HepG2 (cell line): Measurements from ENCODE around the gene DIP2C. TPM values are rescaled to one million over a fixed set of nuclear protein-coding genes. Genes with fewer than 3 reads are reported as not detected.

Source experiments
- ATAC-seq: fragments of 200-7000 bp; cut with Tn5 transposase; 3 replicates; pipeline ENCODE4 v1.9.1; 2020; ENCODE audit warnings: mild to moderate bottlenecking, moderate library complexity
- BruUV-seq: library from RNA; stranded (reverse); fragments of 400-500 nt; replicated peaks from 2 replicates; lab custom pipeline; 2021; lab: Mats Ljungman, UMichigan
- CTCF ChIA-PET: fragments of 300-600 bp; formaldehyde crosslinking; extraction: SDS; loops from one replicate; lab custom pipeline; 2021; ENCODE audit warnings: low total read pairs, inconsistent platforms, low intra/inter-chr PET ratio; lab: Yijun Ruan, JAX
- POLR2A ChIA-PET: fragments of 350-600 bp; sonication (Branson Sonifier 250); formaldehyde crosslinking; loops from one replicate; lab custom pipeline; 2020; ENCODE audit warnings: antibody characterized with exemption, inconsistent platforms; lab: Yijun Ruan, JAX
- DNase-seq: peaks from one replicate; pipeline ENCODE4 v3.0.0-alpha.2; 2015; ENCODE audit warnings: low spot score
- FAIRE-seq: peaks from 3 replicates; lab custom pipeline; 2011; peaks lifted over from hg19 to GRCh38; lab: Jason Lieb, UNC
- H2AFZ ChIP-seq: one replicate; pipeline ENCODE4 v1.6.1; 2011; ENCODE audit warnings: low read length, inconsistent platforms
- H3K27ac ChIP-seq: fragments of 300-600 bp; 3 replicates; pipeline ENCODE4 v1.8.0; 2011; ENCODE audit warnings: mixed run types, mild to moderate bottlenecking, mixed read lengths, low read length, inconsistent platforms; ENCODE audit not compliant: insufficient read depth; ENCODE audit errors: extremely low read length
- H3K27me3 ChIP-seq, 2 experiments: fragments of 200-600 bp in 1 of 2; 2 replicates in 1 of 2; 3 replicates in 1 of 2; pipeline versions ENCODE4 v1.6.0 to v1.8.0; 2011; ENCODE audit warnings: low read length in 2 of 2, mild to moderate bottlenecking in 2 of 2, moderate library complexity in 2 of 2, inconsistent platforms in 1 of 2; ENCODE audit not compliant: insufficient read depth in 2 of 2, control insufficient read depth in 1 of 2
- H3K36me3 ChIP-seq, 2 experiments: fragments of 200-600 bp in 1 of 2; replicated peaks in 1 of 2; 2 replicates in 1 of 2; 3 replicates in 1 of 2; pipeline versions ENCODE4 v1.5.1 to v1.8.0; 2011; ENCODE audit warnings: low read length in 2 of 2, inconsistent platforms in 1 of 2; ENCODE audit not compliant: insufficient read depth in 2 of 2, control insufficient read depth in 1 of 2
- H3K4me1 ChIP-seq: 2 replicates; pipeline ENCODE4 v1.5.1; 2012; ENCODE audit warnings: low read length, inconsistent platforms; ENCODE audit not compliant: insufficient read depth
- H3K4me2 ChIP-seq: 2 replicates; pipeline ENCODE4 v1.6.0; 2011; ENCODE audit warnings: low read depth, low read length, inconsistent platforms
- H3K4me3 ChIP-seq, 3 experiments: fragments of 200-600 bp in 1 of 3; sonication (generic), shearing (Covaris generic) in 1 of 3; replicated peaks in 1 of 3; 2 replicates each; pipeline ENCODE4 v1.5.1; 2011 to 2016; ENCODE audit warnings: low read length in 3 of 3, inconsistent platforms in 2 of 3, low read depth in 2 of 3, mild to moderate bottlenecking in 2 of 3, control low read depth in 1 of 3, mixed read lengths in 1 of 3; ENCODE audit not compliant: insufficient read depth in 1 of 3
- H3K79me2 ChIP-seq: one replicate; pipeline ENCODE4 v1.6.1; 2011; ENCODE audit warnings: low read length, inconsistent platforms; ENCODE audit not compliant: insufficient read depth
- H3K9ac ChIP-seq: 2 replicates; pipeline ENCODE4 v1.6.0; 2011; ENCODE audit warnings: mild to moderate bottlenecking, low read depth, low read length, inconsistent platforms; ENCODE audit not compliant: insufficient read depth
- H3K9me3 ChIP-seq: 2 replicates; pipeline ENCODE4 v1.5.1; 2012; ENCODE audit warnings: mild to moderate bottlenecking, low read length
- H4K20me1 ChIP-seq: 2 replicates; pipeline ENCODE4 v1.6.0; 2011; ENCODE audit warnings: inconsistent platforms, mild to moderate bottlenecking, low read length, moderate library complexity; ENCODE audit not compliant: insufficient read depth
- ASH2L ChIP-seq: fragments of 300-600, 200-600 bp; sonication (generic); IDR thresholded peaks from 2 replicates; pipeline ENCODE4 v1.7.0; 2017; ENCODE audit warnings: low read depth, mild to moderate bottlenecking, moderate library complexity, mixed read lengths, low read length; ENCODE audit not compliant: insufficient read length
- IKZF5 ChIP-seq: IDR thresholded peaks from 2 replicates; pipeline ENCODE4 v1.6.1; 2018; ENCODE audit warnings: missing genetic modification reagents, mild to moderate bottlenecking, missing compliant biosample characterization
- KAT8 ChIP-seq: IDR thresholded peaks from 2 replicates; pipeline ENCODE4 v1.6.1; 2016; ENCODE audit warnings: missing genetic modification reagents, missing compliant biosample characterization
- KLF16 ChIP-seq, 2 experiments: sonication (generic) in 1 of 2; formaldehyde crosslinking in 1 of 2; IDR thresholded peaks; 2 replicates each; pipeline versions ENCODE4 v1.6.1 to v1.8.0; 2016 to 2023; ENCODE audit warnings: missing genetic modification reagents in 2 of 2, missing compliant biosample characterization in 1 of 2
- NFIC ChIP-seq: IDR thresholded peaks from 2 replicates; pipeline ENCODE4 v1.6.1; 2012; ENCODE audit warnings: mild to moderate bottlenecking, low read length, inconsistent platforms
- PRMT3 ChIP-seq: sonication (generic); formaldehyde crosslinking; IDR thresholded peaks from 2 replicates; pipeline ENCODE4 v1.8.1; 2022; ENCODE audit warnings: low read depth, mild to moderate bottlenecking, moderate library complexity, missing genetic modification reagents, borderline replicate concordance
- SOX6 ChIP-seq, 2 experiments: fragments of 450-650 bp in 1 of 2; sonication (generic) in 1 of 2; formaldehyde crosslinking in 1 of 2; IDR thresholded peaks; 2 replicates each; pipeline versions ENCODE4 v1.4.0 to v1.6.1; 2017 to 2020; ENCODE audit warnings: antibody characterized with exemption in 1 of 2, mild to moderate bottlenecking in 1 of 2, missing genetic modification reagents in 1 of 2
- SPEN ChIP-seq: sonication (generic); formaldehyde crosslinking; IDR thresholded peaks from 2 replicates; pipeline ENCODE4 v1.5.1; 2020; ENCODE audit warnings: low read depth, mild to moderate bottlenecking, missing genetic modification reagents
- TARDBP ChIP-seq: sonication (generic); formaldehyde crosslinking; IDR thresholded peaks from 2 replicates; pipeline ENCODE4 v1.8.0; 2022; ENCODE audit warnings: mild to moderate bottlenecking, missing genetic modification reagents
- ZBTB14 ChIP-seq: sonication (generic); formaldehyde crosslinking; IDR thresholded peaks from 2 replicates; pipeline ENCODE4 v1.4.0; 2020; ENCODE audit warnings: missing genetic modification reagents
- ZMYM3 ChIP-seq: sonication (generic); formaldehyde crosslinking; IDR thresholded peaks from 2 replicates; pipeline ENCODE4 v1.5.1; 2020; ENCODE audit warnings: mild to moderate bottlenecking, missing genetic modification reagents
- ZNF530 ChIP-seq: sonication (generic); formaldehyde crosslinking; IDR thresholded peaks from 2 replicates; pipeline ENCODE4 v1.5.0; 2020; ENCODE audit warnings: low read depth, mild to moderate bottlenecking, missing genetic modification reagents
- ZNF558 ChIP-seq: sonication (generic); formaldehyde crosslinking; IDR thresholded peaks from 2 replicates; pipeline ENCODE4 v1.9.0; 2022; ENCODE audit warnings: mild to moderate bottlenecking, missing genetic modification reagents, borderline replicate concordance
- ZNF563 ChIP-seq: sonication (generic); formaldehyde crosslinking; IDR thresholded peaks from 2 replicates; pipeline ENCODE4 v1.8.0; 2022; ENCODE audit warnings: mild to moderate bottlenecking, moderate library complexity, missing genetic modification reagents
- WGBS: methylation state at CpG from one replicate; pipeline ENCODE4 v1.1.6; 2017; ENCODE audit warnings: low lambda C conversion rate; 5-methylcytosine and 5-hydroxymethylcytosine counted together
- in situ Hi-C: cut with HindIII; loops from 2 replicates; pipeline ENCODE4 v1.10.0; 2017; ENCODE audit warnings: low pct_unique_long_range_greater_than_20kb; ENCODE audit not compliant: extremely low pct_ligation_motif_present
- intact Hi-C: fragments of 100-400 bp; cut with micrococcal nuclease; formaldehyde crosslinking; loops from one replicate; pipeline ENCODE4 v1.10.0; 2022; ENCODE audit not compliant: unreplicated experiment
- polyA plus RNA-seq, 8 experiments: library from polyadenylated mRNA; depleted of rRNA in 3 of 8; stranded (reverse) in 7 of 8; unstranded in 1 of 8; fragments of >200 nt; fragmentation: Illumina TruSeq in 4 of 8; extraction: Trizol in 4 of 8; gene quantifications; 2 replicates each; pipeline versions ENCODE4 v1.2.1 to v1.2.3, GENCODE V29; 2011 to 2016; ENCODE audit warnings: low read depth in 4 of 8, missing spikeins in 1 of 8, mixed read lengths in 1 of 8; ENCODE audit not compliant: insufficient read depth in 1 of 8
- total RNA-seq, 5 experiments: library from RNA; depleted of rRNA; stranded (reverse); fragments of >200 nt; fragmentation: Illumina TruSeq; extraction: Trizol; gene quantifications; 2 replicates each; pipeline ENCODE4 v1.2.3, GENCODE V29; 2016; ENCODE audit warnings: low read depth in 1 of 5
- TF ChIP-seq, protein P1 (sequence below): sonication (generic); formaldehyde crosslinking; IDR thresholded peaks from 2 replicates; pipeline ENCODE4 v1.4.0; 2020; ENCODE audit warnings: missing genetic modification reagents
- TF ChIP-seq, protein P2 (sequence below), 2 experiments: IDR thresholded peaks; 2 replicates each; pipeline ENCODE4 v1.6.1; 2011 to 2012; ENCODE audit warnings: low read length in 2 of 2, borderline replicate concordance in 1 of 2, low read depth in 1 of 2, mild to moderate bottlenecking in 1 of 2, moderate library complexity in 1 of 2

The DIP2C gene
- total and polyA plus RNA-seq, 2 of the 13 experiments (the other 11 are each of a cell fraction or from before 2014, with no cell fraction given), result 2.2 to 2.7 TPM

DNA sequence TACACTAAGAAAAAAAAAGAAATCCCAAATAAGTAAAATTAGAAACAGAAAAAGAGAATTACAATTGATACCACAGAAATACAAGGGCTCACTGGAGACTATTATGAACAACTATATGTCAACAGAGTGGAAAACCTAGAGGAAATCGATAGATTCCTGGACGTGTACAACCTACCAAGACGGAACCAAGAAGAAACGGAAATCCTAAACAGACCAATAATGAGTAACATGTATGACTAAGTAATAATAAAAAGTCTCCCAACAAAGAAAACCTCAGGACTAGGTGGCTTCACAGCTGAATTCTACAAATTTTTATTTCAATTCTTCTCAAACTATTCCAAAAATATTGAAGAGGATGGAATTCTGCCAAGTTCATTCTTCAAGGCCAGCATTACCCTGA is 13.9 kb downstream of the DIP2C start:
- no TSS peak for BruUV-seq
- no peak for FAIRE-seq

More for the DNA sequence above, 13.9 kb downstream of the DIP2C start:
- 79% methylated on average over 4 of the region's 4 CpGs for WGBS
- intact Hi-C loops, result no loop called here
- in situ Hi-C loops, result no loop called here
- POLR2A ChIA-PET, result no interaction called here
- no peak for ATAC-seq
- Histone ChIP-seq H3K79me2 (peaks cover 9% of the 10 kb centered on the region), H3K4me3 (no peak overlapping the region), H3K27me3 (no peaks in the 10 kb centered on the region), H3K27ac (no peak overlapping the region), H3K9me3 (no peaks in the 10 kb centered on the region), H3K4me2 (no peak overlapping the region), H2AFZ (no peak overlapping the region), H3K4me1 (no peaks in the 10 kb centered on the region), H4K20me1 (no peaks in the 10 kb centered on the region; the same call in 1 of the 2 replicates), H3K36me3 (no peaks in the 10 kb centered on the region), H3K9ac (no peak overlapping the region)
- TF ChIP-seq TARDBP (no peak), SOX6 (IDR thresholded peaks at IDR 0.05) (no peak), SOX6 (CRISPR knock-in tag; IDR thresholded peaks at IDR 0.05) (no peak), KLF16 (CRISPR knock-in tag; IDR thresholded peaks at IDR 0.05) (no peak), PRMT3 (no peak), ZNF558 (CRISPR knock-in tag) (no peak), ZNF530 (CRISPR knock-in tag) (no peak), ASH2L (no peak), ZNF563 (no peak), ZBTB14 (CRISPR knock-in tag) (no peak), KAT8 (no peak), NFIC (no peak), SPEN (CRISPR knock-in tag) (no peak), IKZF5 (CRISPR knock-in tag) (no peak), ZMYM3 (no peak)
- TF ChIP-seq, protein P1, sequence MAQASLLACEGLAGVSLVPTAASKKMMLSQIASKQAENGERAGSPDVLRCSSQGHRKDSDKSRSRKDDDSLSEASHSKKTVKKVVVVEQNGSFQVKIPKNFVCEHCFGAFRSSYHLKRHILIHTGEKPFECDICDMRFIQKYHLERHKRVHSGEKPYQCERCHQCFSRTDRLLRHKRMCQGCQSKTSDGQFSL (CRISPR knock-in tag), result no peak
- TF ChIP-seq, protein P2, sequence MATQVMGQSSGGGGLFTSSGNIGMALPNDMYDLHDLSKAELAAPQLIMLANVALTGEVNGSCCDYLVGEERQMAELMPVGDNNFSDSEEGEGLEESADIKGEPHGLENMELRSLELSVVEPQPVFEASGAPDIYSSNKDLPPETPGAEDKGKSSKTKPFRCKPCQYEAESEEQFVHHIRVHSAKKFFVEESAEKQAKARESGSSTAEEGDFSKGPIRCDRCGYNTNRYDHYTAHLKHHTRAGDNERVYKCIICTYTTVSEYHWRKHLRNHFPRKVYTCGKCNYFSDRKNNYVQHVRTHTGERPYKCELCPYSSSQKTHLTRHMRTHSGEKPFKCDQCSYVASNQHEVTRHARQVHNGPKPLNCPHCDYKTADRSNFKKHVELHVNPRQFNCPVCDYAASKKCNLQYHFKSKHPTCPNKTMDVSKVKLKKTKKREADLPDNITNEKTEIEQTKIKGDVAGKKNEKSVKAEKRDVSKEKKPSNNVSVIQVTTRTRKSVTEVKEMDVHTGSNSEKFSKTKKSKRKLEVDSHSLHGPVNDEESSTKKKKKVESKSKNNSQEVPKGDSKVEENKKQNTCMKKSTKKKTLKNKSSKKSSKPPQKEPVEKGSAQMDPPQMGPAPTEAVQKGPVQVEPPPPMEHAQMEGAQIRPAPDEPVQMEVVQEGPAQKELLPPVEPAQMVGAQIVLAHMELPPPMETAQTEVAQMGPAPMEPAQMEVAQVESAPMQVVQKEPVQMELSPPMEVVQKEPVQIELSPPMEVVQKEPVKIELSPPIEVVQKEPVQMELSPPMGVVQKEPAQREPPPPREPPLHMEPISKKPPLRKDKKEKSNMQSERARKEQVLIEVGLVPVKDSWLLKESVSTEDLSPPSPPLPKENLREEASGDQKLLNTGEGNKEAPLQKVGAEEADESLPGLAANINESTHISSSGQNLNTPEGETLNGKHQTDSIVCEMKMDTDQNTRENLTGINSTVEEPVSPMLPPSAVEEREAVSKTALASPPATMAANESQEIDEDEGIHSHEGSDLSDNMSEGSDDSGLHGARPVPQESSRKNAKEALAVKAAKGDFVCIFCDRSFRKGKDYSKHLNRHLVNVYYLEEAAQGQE (IDR thresholded peaks at IDR 0.05; ENCODE audit: borderline replicate concordance in 1 of 2, low read depth in 1 of 2, low read length in 2 of 2), result no peak
- CTCF ChIA-PET, result no interaction called here
- DNase-seq, result no peak
